GOT3 (cell line): ENCODE data around the gene PKD2L1.
"Not testable (repeated sequence)": the region's sequence is repeated elsewhere in the genome, so short reads cannot be mapped to it uniquely, and the experiment has no call there.

Source experiments
- DNase-seq: peaks from one replicate; lab custom pipeline; 2025; ENCODE audit warnings: mixed read lengths; lab: John Stamatoyannopoulos, UW

The PKD2L1 gene

DNA sequence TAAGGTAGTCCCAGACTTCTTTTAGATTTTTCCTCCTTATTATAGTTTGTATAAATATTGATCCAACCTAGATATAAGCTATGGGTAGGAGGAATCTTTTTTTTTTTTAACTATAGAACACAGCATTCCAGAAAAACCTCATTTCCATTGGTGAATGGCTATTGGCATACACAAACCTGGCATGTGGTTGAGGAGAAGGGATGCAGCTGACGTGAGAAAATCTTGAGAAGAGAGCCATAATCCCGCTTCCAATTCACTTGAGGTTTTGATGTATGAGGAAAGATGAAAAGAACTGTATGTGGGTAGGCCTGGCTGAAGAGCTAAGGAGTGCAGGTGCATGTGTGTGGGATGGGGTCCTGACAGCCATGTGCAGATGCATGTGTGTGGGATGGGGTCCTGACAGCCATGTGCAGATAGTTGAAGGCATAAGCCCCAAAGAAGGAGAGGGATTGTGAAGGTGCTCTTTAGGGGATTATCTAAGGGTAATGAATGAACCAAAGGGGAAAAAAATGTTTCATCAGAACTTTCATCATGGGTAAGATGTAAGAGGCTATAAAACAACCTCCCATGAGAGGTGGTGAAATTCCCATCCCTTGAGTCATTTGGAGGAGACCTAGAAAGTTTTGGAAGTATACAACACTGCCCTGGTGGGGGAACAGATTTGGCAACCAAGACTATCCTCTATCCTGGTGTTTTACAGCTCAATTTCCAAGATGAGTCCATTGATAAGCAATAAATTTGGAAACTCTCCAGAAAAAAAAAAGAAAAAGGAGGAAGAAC lies 3.8 kb upstream of the PKD2L1 start:
- DNase-seq = no peak

DNA sequence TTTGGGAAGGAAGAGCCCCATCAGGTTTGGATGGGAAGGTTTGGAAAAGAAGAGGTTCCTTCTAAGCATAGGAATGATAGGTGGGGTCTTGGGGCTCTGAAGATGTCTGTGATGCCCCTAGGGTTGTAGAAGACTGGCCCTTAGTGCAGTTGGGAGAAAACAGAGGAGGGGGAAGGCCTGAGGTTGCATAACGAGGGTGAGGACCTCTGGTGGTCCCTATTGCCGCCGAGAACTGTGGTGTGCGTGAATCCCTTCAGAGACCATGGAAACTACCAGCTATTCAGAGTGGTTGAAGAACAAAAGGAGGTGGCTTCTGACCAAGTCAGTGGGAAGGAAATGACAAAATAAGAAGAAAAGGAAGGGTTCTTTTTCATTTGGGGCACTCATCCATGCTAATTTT lies 3.1 kb upstream of the PKD2L1 start:
- DNase-seq = no peak

DNA sequence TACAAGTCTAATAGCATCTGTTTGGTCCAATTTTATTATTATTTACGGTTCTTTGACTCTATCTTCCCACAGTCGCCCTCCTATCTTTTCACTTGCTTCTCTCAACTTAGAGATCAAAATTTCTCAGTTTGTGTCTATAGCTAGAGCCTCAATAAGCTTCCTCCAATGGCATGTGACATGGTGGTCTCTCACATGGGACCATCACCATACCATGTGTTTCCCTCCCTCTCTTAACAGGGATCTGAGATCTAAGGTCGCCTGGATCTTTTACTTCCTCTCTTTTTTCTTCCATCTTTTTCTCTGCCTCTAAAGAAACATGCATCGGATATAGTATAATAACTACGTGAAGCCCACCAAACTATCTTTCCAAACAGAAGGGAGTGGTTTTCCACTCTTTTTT lies 1.8 kb downstream of the PKD2L1 start:
- DNase-seq = no peak

DNA sequence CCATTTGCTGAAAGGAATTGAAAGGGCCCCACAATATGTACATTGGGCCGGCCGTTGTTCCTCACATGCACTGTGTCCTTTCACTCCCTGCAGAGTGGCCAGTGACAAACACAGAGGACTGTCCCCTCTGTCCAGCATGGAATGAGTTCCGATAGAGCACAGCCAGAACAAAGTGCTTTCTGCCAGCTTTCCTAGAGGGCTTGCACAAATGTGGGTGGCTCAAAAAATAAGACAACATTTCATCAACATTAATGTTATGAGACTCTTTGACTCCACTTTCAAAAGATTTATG lies 2.4 kb downstream of the PKD2L1 start:
- no peak for DNase-seq

DNA sequence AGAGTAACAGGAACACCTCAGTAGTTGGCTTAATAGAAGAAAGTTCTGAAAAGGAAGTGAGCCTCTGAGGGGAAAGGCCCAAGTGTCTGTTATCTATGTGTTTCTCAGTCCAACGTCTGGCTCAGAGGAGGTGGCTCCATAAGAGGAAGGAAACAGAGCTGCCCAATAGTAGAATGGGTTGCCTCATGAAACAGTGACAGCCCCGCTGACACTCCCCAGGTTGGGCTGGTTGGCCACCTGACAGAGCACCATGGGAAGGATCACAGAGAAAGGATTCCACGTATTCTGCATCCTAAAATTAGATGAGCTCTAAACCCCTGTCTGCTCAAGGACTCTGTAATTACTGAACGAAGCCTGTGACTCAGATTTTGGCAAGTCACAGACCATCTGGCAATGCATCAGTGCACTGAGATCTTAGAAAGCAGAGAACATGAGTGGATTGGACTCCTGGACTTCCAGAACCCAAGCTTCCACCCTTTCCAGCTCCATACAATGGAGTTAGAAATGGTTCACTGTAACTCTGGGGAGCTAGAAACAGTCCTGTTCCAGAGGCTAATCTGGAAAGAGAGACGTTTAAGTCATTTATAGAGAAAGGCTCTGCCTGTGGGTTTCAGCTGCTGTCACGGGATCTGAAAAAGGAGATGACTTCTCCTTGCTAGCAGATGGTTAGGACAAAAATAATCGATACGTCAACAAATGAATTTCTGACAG lies 2.9 kb downstream of the PKD2L1 start:
- no peak for DNase-seq

DNA sequence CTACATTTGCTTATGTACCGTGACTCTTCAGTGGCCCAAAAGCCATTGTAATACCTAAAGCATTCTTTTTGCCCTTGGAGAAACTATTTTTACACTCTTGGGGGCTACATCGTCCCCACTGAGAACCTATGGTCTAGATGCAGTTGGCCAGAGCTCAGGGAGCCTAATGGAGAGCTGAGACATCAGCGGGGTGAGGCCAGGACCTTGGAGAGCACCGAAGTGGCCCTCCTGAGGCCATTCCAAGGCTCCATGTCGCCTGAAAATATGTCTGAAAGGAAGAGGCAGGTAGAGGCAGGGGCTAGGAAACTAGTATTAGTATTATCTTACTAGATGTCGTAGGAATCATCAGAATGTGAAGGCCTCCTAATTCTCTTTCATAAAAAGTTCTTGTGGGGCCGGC lies 4.9 kb downstream of the PKD2L1 start:
- DNase-seq = no peak

DNA sequence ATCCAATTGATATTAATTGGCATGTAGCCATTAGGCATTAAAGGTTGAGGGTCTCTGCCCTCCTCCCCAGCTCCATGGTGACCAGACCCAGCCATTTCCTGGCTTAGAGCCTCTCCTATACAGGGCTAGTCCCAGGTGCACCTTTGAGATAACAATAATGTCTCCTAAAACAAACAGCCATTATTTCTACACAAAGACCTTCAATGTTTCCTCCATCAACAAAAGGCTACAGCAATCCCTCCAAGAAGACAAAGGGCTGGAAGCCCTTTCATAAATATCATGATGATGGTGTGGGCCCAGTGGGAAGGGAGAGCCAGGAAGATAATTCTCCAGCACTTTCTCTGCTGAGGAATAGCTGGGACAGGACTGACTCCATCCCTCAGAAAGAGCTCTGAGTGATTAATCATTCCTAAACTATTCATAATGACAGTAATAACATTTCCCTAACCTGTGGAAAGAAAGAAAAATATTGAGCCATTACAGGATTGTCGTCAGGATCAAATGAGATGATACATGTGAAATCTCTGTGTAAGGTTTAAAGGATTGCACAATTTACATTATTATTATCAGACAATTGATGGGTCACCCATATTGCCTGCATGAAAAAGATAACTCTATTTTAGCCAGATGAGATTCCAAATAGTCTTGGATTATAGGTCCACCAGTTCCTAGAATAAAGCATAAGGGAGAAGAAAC lies 10.2 kb downstream of the PKD2L1 start:
- no peak for DNase-seq

DNA sequence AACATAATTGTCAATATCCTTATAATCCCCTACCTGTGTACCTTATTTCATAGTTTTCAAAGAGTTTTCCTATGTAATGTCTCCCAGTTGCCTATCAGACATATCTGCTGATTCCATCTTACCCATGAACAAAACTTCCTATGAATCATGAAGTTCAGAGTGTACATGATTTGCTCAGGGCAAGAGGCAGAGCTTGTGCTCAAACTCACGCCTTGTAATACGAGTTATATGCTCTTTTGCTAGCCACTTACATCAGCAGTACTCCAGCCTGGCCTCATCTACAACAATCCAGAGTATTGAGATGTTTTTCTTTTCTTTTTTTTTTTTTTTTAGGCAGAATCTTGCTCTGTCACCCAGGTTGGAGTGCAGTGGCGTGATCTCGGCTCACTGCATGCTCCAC lies 11.8 kb downstream of the PKD2L1 start:
- no peak for DNase-seq

DNA sequence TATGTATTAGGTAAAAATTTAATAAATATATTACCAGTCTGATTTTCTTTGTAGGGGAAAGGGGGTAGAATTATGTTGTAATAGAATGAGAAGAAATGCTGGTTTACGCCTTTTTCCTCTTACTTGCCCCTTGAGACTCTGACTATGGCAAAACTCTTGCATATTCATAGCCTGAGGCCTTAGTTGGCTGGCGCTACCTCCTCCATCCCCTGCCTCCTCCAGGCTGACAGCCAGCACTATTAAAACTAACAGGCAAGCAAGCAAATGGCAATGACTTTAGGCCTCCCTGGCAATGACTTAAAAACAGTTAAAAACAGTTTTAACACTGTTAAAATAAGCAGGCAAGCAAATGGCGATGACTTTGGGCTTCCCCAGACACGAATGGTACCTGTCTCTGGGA lies 14.4 kb downstream of the PKD2L1 start:
- no peak for DNase-seq

DNA sequence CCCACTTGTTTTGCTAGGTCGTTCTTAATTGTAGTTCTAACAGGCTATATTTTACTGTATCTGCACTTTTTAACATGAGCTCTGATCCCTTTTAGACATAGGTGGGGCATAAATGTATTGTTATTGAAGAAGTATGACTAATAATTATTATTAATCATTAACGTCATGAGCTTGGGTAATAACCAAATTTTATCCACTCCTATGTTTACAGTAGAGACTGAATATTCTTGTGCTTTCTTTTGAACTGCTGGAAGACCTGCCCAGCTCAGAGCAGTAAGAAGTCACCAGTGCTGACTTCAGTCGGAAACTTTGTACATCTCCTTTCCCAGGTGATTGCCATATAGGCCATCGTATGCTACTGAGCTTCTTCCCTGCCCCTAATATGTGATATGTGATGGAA lies 18.7 kb downstream of the PKD2L1 start:
- DNase-seq = no peak

DNA sequence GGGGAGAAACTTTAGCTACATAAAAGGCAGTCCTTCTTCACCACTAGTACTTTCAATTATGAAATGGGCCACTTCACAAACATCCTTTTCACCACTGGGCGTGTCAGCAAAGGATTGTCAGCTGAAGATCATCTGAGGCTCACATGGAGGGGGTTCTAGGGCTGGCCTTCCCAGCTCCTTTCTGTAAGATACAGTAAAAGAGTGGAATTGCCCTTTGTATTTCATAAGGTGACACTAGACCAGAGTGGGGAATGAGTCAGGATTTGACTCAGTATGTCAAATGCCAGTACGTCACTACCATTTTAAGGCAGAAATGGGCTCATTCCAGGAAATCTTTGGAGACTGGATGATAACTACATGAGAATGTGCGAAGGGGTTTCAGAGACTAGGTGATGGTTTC lies 22.3 kb downstream of the PKD2L1 start:
- DNase-seq = no peak

DNA sequence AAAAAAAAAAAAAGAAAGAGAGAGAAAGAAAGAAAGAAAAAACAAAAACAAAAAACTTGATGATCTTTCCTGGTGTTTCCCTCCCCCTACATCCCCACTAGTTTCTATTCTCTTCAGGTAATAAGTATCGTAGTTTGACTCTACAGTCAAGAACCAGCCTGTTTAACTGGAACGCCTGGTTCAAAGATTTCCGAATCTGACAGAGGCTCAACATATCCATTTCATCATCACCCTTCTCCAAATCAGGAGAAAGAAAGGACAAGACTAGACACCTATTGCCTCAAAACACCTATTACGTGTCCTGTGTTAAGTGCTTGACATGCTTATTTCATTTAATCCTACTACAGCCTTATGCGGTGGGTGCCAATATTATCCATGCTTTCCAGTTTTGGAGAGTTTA lies 23.2 kb downstream of the PKD2L1 start:
- no peak for DNase-seq

DNA sequence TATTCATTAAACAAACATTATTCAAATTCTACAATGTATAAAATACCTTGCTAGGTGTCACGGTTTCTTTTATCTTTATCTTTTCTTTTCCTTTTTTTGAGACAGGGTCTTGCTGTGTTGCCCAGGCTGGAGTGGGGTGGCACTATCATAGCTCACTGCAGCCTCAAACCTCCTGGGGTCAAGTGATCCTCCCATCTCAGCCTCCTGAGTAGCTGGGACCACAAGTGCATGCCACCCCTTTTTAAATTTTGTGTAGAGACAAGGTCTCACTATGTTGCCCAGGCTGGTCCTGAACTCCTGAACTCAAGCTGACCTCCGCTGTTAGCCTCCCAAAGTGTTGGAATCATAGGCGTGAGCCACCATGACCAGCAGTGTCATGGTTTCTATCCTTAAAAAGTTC lies 25.6 kb downstream of the PKD2L1 start:
- DNase-seq = no peak

DNA sequence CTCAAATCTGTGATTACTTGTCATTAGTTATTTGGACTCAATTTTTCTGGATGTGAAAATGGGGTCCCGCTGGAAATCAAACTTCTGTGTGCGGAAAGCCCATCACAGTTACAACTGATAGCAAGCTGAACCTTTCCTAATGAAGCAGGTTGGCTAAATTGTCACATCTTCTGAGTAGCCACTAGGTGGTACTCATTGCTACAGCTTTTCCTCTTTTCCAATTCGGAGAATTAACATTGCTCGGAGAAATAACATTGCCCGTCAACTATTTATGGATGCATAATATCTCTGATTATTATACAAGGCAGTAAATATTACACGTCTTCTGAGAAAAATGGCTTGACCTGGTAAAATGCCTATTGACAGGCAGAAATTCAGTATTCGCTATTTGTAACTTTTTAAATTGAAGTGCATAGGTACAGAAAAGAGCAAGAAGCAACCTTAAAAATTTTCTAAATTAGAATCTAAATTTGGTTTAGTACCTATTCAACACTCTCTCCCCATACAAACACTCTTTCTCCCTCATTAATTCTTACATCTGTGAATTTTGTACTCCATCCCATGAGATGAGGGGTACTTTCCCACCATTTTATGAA lies 26.2 kb downstream of the PKD2L1 start:
- DNase-seq = no peak

DNA sequence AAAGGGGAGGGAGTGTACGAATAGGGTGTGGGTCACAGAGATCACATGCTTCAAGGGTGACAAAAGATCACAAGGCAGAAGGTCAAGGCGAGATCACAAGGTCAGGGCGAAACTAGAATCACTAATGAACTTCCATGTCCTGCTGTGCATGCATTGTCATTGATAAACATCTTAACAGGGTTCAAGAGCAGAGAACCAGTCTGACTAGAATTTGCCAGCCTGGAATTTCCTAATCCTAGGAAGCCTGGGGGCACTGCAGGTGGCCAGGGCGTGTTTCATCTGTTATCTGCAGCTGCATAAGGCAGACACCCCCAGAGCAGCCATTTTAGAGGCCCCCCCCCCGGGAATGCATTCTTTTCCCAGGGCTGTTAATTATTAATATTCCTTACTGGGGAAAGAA lies 28.9 kb downstream of the PKD2L1 start:
- DNase-seq = not testable (repeated sequence)

DNA sequence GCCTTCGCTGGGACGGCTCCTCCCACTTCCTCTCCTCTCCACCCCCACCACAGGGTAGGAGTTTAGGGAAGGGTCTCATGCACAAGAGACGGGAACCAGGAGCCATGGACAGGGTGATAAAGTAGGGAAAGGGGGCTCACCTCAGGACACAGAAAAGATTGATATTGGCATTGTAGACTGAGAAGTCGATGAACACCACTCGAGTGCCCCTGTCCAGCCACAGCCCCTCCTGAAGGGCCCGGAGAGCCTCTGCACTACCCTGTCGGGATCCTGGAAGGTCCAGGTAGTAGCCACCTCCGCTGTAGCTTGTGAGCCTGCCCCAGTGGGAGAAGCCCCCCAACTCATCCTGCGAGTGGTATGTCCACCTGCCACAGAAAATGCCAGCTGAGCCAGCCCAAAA lies 32.8 kb downstream of the PKD2L1 start:
- DNase-seq = no peak

DNA sequence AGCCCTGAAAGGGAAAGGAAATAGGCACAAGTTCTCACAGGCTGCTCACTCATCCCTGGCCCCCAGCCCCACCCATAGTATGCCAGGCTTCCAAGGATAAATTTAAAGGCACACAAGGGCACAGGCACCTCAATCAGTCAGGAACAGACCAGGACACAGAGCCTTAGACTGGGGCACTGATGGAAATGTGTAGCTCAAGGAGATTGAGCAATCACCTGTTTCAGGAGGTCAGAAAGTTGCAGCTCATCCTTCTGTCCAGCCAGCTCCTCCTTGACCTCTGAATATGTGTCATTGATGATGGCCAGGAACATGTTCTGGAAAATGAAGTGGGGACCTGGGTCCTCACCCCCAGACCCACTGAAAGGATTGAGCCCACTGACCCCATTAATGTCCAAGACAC lies 37.0 kb downstream of the PKD2L1 start:
- no peak for DNase-seq

DNA sequence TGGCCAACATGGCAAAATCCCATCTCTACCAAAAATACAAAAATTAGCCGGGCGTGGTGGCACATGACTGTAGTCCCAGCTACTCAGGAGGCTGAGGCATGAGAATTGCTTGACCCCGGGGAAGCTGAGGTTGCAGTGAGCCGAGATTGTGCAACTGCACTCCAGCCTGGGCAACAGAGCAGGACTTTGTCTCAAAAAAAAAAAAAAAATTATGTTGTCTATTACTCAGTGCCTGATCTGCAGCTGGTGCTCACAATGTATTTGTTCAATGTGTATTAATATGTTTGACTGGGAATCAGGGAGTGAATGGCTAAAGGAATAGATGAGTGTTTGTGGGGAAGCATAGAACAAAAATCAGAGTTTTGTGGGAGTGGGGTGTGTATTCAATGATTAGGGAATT lies 37.7 kb downstream of the PKD2L1 start:
- not testable (repeated sequence) for DNase-seq

DNA sequence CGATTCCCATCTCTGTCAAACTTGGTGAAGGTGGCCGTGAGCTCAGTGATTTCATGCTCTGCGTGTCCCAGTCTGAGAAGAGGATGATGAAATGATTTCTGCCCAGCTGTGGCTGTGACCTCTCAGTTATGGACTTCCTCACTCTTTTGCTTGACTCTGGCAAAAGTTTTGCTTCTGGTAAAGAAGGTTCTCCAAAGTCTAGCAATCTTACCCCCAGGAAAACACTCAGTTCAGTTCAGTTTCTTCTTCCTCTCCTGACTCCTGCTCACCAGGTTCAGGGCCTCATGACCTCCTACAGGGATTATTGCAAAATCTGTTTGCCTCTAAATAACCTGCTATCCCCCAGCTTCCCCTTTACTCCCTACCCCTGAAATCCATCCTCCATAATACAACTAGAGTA lies 38.7 kb downstream of the PKD2L1 start:
- no peak for DNase-seq

DNA sequence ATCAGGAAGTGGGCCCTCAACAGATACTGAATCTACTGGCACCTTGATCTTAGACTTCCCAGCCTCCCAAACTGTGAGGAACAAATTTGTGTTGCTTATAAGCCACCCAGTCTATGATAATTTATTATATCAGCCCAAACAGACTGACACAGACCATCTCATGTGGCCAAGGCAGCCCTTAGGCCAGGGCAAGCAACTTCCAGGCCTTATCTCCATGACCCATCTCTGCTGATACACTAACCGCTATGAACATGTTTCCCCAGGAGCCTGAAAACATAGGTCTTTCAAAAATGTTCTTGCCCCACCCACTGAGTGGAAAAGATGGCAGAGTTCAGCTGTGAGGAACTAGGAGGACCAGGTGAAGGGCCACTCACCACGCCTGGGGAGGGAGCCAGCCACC lies 40.4 kb downstream of the PKD2L1 start:
- no peak for DNase-seq

DNA sequence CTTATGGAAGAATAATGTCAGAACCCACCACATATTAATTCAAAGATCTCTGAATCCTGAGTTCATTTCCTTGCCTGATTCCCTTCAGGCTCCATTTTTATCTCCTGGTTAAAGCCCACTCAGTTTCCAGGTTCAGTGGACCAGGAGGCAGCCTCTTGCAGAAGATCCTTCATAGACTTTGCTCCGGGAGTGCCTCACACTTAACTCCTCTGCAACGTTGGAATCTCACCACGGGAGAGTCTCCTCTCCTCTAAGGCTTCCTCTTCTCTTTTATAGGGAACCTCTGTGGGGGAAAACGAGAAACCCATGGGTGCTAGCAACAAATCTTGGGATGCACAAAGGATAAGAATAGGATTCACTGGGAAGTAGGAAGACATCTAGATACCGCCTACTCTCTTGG lies 41.8 kb downstream of the PKD2L1 start:
- DNase-seq = no peak

DNA sequence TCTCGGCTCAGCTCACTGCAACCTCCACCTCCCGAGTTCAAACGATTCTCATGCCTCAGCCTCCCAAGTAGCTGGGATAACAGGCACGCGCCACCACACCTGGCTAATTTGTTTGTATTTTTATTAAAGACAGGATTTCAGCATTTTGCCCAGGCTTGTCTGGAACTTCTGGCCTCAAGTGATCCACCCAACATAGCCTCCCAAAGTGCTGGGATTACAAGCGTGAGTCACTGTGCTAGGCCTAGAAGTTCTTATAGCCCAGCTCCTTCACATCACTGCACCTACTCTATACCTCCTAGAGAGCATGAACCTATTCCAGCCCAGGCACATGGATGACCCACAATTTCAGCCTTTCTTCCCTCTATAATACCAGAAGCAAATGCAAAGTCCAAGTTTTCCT lies 42.3 kb downstream of the PKD2L1 start:
- no peak for DNase-seq
